AG08396 (cell line): Measurements from ENCODE around the gene SPZ1.
"Not testable (repeated sequence)": the region's sequence is repeated elsewhere in the genome, so short reads cannot be mapped to it uniquely, and the experiment has no call there.

ENCODE experiments used
- DNase-seq: peaks from one replicate; pipeline ENCODE4 v3.0.0; 2012; ENCODE audit warnings: low spot score, mixed read lengths

SPZ1 gene, protein sequence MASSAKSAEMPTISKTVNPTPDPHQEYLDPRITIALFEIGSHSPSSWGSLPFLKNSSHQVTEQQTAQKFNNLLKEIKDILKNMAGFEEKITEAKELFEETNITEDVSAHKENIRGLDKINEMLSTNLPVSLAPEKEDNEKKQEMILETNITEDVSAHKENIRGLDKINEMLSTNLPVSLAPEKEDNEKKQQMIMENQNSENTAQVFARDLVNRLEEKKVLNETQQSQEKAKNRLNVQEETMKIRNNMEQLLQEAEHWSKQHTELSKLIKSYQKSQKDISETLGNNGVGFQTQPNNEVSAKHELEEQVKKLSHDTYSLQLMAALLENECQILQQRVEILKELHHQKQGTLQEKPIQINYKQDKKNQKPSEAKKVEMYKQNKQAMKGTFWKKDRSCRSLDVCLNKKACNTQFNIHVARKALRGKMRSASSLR

DNA sequence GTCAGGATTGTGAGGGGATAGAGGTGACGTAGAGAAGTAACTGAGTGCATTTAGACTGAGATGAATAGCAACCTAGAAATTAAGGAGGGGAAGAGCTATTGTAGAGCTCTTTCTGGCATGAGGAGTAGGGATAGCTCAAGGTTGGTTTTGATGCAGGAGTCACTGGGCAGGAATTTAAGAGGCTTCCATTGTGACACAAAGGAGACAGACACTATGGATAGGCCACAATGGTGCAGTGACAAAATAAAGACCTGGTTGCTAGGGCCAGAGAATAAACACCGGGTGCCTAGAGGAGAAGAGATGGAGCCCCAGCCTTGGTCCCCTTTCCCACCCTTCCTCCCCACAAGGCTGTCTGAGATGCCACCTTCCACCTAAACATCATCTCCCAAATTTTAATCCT lies at the start of gene SPZ1:
TSS of gene SPZ1 (plus strand) at position 301 of the 400 bp plus-strand sequence. CDS start 214 bp downstream, outside the sequence.
- no peak for DNase-seq

DNA sequence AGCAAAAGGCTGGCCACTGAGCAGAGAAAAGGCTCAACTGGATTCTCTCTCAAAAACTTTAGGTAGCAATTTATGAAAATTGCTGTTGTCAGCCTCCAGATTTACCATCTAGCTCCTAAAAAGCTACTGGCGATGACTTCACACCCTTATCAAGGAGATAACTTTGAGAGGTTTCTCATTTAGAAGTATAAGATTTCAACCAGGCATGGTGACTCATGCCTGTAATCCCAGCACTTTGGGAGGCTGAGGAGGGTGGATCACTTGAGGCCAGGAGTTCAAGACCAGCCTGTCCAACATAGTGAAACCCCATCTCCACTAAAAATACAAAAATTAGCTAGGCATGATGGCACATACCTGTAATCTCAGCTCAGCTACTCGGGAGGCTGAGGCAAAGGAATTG lies 49.3 kb upstream of the SPZ1 start:
- not testable (repeated sequence) for DNase-seq

DNA sequence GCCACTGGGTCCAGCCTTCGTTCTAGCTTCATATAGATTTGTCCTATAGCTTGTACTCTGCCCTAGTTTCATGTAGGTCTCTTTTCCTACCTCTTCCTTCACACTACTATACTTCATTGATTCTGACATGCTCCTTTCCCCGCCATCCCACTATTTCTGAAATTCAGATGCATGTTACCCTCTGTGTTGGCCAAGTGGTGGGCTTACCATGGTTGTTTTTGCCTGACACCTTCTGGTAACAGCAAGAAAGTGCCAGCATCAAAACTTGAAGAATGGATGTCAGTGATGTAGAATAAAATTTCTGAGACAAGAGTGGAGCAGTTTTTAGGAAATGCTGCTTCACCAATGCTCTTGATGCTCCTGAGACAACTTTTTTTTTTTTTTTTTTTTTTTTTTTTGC lies 44.5 kb upstream of the SPZ1 start:
- no peak for DNase-seq

DNA sequence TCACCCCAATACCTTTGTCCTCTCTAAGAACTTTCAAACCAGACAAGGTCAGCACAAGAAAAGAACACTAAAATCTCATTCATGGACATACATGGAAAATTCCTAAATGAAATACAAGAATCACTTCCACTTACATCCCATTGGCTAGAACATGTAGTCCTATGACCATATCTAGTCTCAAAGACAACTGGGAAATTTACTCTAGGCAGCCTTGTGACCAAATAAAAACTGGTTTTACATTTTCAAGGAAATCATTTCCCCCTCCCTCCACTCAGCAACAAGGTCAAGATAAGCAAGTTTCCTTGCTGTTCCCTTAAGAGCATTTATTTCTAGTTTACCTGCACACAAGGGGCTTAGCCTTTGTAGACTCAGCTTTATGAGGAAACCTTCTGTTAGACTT lies 43.6 kb upstream of the SPZ1 start:
- no peak for DNase-seq

DNA sequence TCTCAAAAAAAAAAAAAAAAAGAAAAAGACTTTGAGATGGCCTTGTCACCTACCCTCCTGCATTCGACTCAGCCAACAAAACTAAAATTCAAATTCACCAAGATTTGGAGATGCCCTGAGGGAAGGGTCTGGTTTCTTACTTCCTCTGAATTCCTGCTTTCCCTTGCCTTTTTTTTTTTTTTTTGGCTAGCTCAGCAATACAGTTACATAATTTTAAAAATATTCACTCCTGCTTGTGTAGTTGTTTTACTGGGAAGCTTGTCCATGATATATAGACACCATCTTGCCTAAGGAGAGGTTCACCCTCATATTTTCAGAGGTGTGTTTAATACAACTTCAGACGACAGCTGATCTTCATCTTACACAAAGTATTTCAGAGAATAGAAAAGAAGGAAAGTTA lies 42.6 kb upstream of the SPZ1 start:
- no peak for DNase-seq

DNA sequence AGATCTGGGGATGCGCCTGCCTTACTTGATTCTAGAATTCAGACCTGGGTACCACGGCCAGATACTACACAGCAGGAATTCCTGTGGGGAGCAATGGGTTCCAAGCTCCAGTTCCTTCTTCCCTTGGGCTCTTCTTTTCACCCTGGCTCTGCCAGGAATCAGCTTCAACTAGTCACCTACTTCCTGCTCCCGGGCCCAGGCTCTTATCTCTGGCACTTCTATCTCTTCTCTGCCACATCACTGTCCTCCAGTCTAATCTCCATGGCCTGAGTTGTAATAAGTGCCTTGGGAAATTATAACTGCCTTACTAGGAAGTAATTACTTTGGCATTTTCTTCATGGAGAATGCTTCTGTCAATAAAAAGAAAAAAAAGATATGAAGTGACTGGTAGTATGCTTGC lies 37.7 kb upstream of the SPZ1 start:
- DNase-seq, result no peak

- no peak for DNase-seq
Observed at GRCh38 chr5:80283360-80283759, 36.4 kb upstream of the SPZ1 start.

DNA sequence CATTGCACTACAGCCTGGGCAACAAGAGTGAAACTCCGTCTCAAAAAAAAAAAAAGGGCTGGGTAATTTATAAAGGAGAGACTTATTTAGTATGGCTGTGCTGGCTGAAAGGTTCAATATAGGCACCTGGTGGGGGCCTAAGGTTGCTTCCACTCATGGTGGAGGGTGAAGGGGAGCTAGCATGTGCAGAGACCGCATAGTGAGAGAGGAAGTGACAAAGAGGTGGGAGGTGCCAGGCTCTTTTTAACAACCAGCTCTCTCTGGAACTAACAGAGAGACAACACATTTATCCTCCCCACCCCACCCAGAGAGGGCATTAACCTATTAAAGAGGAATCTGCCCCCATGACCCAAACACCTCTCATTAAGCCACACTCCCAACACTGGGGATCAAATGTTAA lies 35.1 kb upstream of the SPZ1 start:
- no peak for DNase-seq

- DNase-seq, result no peak
Observed at GRCh38 chr5:80288177-80288576, 31.6 kb upstream of the SPZ1 start.

DNA sequence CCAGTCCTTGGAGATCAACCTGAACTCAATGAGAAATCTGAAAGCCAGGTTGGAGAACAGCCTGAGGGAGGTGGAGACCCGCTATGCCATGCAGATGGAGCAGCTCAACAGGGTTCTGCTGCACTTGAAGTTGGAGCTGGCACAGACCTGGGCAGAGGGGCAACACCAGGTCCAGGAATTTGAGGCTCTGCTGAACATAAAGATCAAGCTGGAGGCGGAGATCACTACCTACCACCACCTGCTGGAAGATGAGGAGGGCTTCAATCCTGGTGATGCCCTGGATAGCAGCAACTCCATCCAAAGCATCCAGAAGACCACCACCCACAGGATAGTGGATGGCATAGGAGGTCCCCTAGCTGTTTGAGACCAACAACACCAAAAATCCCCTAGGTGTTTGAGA lies 30.5 kb upstream of the SPZ1 start:
- DNase-seq, result no peak

DNA sequence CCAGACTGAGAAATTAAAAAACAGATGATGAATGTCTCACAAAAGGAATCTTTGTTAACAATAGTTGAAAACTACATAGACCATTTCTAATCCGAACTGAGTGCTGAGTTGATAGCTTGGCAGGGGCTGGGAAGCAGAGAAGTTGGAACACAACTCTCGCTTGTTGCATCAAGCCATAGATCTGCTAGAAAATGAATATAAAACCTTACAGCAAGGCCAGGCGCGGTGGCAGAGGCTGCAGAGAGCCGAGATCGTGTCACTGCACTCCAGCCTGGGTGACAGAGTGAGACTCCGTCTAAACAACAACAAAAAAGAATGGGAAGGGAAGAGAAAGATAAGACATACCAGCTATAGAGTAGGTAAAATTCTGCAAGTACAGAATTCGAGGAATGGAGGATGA lies 28.0 kb upstream of the SPZ1 start:
- DNase-seq, result no peak

DNA sequence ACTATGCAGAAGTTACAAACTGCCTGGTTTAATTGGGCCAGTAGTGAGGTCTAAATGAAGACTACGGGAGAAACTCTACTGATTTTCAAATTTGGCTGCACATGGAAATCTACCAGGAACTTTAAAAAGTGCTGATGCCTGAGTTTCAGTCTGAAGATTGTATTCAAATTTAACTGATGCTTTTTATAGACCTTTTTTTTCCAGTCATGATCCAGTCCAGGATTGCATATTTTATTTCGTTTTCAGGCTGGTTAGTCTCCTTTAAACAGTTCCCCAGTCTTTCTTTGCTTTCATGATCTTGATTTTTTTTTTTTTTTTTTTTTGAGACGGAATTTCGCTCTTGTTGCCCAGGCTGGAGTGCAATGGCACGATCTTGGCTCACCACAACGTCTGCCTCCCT lies 23.7 kb upstream of the SPZ1 start:
- DNase-seq, result no peak

GRCh38 chr5:80299601-80300000 lies 20.2 kb upstream of the SPZ1 start:
- DNase-seq, result no peak

GRCh38 chr5:80300125-80300524 lies 19.7 kb upstream of the SPZ1 start:
- DNase-seq, result no peak

DNA sequence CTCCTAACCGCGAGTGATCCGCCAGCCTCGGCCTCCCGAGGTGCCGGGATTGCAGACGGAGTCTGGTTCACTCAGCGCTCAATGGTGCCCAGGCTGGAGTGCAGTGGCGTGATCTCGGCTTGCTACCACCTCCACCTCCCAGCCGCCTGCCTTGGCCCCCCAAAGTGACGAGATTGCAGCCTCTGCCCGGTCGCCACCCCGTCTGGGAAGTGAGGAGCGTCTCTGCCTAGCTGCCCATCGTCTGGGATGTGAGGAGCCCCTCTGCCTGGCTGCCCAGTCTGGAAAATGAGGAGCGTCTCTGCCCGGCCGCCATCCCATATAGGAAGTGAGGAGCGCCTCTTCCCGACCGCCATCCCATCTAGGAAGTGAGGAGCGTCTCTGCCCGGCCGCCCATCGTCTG lies 19.0 kb upstream of the SPZ1 start:
- DNase-seq, result not testable (repeated sequence)

GRCh38 chr5:80301342-80301741 lies 18.5 kb upstream of the SPZ1 start:
- not testable (repeated sequence) for DNase-seq

- DNase-seq, result no peak
Observed at GRCh38 chr5:80302636-80303035, 17.2 kb upstream of the SPZ1 start.

- no peak for DNase-seq
Observed at GRCh38 chr5:80308526-80308925, 11.3 kb upstream of the SPZ1 start.

- no peak for DNase-seq
Observed at GRCh38 chr5:80309871-80310665, 9.7 kb upstream of the SPZ1 start.

DNA sequence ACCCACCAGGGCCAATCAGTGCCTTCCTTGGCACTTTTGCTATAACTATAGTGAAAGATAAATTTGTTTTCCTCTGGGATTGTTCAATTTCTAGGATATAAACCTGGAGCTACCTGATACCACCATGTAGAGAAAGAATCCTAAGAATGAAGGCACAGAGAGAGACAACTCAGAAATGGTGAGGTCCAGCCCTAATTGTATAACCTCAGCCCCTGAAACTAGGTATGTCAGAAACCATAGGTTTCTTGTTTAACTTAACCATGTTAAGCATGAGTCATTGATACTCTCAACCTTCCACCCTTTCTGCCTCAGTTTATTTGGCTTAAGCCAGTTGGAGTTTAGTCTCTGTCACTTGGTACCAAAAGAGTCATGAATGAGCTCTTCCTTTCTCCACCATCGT lies 4.6 kb upstream of the SPZ1 start:
- no peak for DNase-seq

- DNase-seq, result peak; percentile 25
Observed at GRCh38 chr5:80318212-80318611, 1.6 kb upstream of the SPZ1 start.

- DNase-seq, result no peak
Observed at GRCh38 chr5:80324912-80325311, 5.1 kb downstream of the SPZ1 start.

- no peak for DNase-seq
Observed at GRCh38 chr5:80326468-80326867, 6.7 kb downstream of the SPZ1 start.
